ENCODE results near the gene CAMK1D.

- TF ChIP-seq POLR2A (IDR thresholded peaks at IDR 0.05) (no peak), CTCF (IDR thresholded peaks at IDR 0.05) (no peak)
Observed at GRCh38 chr10:12705943-12706342, 356.6 kb downstream of the CAMK1D start.

All from stomach (tissue), 4 donors.